Stimulated activated CD4-positive, alpha-beta T cell treated with anti-CD3 and anti-CD28 coated beads, Interleukin-4, amount 100 ng/mL, for 24 hours (primary cell): ENCODE measurements around the gene ASGR2.
A peak's percentile ranks its signal among the peaks of the same experiment; 100 is the strongest.
"Not testable (repeated sequence)": the region's sequence is repeated elsewhere in the genome, so short reads cannot be mapped to it uniquely, and the experiment has no call there.

Experiments used
- DNase-seq: peaks from one replicate; pipeline ENCODE4 v3.0.0-alpha.2; 2020

Gene ASGR2

DNA sequence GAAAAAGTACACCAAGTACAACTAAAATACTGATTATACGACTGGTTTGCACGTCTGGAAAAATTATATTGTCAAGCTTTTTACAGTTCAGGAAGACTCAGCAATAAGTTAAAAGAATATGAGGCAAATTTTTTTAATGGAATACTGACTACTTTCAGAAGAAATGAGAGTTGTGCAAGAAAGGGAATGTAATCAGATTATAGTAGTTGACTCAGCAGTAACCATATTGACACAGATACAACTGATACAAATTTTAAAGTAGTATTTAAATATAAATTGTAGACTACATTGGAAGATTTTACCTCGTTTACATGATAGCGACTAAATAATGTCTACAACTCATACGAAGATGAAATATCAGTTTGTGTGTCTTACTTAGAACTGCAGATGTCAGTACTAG is 16.7 kb downstream of the ASGR2 start:
- no peak for DNase-seq

DNA sequence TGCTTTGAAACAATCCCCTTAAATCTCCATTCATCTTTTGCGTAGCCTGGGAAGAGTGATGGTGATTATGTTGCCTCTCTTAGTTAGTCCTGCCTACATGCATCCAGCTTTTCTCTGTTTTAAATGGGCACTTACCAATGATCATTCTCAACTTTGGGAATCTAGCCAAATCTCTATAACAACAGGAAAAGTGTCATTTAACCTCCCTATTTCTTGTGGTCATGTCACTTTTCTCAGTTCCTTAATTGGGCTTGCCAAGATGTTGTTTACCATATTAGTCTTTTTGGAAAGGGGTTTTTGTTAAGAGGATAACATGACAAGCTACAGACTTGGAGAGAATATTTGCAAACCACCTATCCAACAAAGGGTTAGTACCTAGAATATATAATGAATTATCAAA is 19.0 kb downstream of the ASGR2 start:
- DNase-seq = no peak

DNA sequence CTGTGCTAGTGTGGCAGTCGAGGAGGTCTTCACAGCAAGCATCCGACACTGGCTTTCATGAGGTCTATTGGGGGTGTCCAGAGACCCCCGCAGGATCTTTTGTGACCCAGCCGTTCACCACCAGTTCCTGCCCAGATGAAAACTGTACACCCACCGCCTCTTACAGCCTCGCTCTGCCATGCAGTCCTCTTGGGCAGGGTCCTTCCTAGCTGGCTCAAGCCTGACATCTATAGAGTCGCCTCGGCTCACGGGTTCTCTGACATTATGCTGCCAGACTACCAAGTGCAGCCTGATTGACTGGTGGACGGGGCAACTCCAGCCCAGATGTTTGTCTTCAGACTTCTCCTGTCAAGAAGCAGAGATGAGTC is 20.0 kb downstream of the ASGR2 start:
- DNase-seq = no peak

DNA sequence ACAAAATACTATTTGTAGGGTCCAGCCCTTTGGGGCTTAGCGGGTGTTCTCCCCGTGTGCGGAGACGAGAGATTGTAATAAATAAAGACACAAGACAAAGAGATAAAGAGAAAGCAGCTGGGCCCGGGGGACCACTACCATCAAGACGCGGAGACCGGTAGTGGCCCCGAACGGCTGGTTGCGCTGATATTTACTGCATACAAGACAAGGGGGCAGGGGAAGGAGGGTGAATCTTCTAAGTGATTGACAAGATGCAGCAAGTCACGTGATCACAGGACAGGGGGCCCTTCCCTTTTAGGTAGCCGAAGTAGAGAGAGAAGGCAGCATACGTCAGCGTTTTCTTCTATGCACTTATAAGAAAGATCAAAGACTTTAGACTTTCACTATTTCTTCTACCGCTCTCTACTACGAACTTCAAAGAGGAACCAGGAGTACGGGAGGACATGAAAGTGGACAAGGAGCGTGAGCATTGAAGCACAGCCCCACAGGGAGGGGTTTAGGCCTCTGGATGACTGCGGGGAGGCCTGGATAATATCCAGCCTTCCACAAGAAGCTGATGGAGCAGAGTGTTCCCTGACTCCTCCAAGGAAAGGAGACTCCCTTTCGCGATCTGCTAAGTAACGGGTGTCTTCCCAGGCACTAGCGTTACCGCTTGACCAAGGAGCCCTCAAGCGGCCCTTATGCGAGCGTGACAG is 23.2 kb downstream of the ASGR2 start:
- peak; percentile 23 for DNase-seq

DNA sequence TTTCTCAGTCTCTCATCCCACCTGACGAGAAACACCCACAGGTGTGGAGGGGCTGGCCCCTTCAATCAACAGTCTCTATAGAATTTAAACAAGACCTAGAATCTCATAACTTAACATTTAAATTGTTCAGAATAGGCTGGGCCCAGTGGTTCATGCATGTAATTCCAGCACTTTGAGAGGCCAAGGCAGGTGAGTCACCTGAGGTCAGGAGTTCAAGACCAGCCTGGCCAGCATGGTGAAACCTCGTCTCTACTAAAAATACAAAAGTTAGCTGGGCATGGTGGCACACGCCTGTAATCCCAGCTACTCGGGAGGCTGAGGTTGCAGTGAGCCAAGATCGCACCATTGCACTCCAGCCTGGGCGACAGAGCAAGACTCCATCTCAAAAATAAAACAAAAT is 25.1 kb downstream of the ASGR2 start:
- not testable (repeated sequence) for DNase-seq

DNA sequence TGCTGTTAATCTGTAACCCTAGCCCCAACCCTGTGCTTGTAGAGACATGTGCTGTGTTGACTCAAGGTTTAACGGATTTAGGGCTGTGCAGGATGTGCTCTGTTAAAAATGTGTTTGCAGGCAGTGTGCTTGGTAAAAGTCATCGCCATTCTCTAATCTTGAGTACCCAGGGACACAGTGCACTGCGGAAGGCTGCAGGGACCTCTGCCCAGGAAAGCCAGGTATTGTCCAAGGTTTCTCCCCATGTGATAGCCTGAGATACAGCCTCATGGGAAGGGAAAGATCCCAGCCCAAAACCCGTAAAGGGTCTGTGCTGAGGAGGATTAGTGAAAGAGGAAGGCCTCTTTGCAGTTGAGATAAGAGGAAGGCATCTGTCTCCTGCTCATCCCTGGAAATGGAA is 26.2 kb downstream of the ASGR2 start:
- not testable (repeated sequence) for DNase-seq

DNA sequence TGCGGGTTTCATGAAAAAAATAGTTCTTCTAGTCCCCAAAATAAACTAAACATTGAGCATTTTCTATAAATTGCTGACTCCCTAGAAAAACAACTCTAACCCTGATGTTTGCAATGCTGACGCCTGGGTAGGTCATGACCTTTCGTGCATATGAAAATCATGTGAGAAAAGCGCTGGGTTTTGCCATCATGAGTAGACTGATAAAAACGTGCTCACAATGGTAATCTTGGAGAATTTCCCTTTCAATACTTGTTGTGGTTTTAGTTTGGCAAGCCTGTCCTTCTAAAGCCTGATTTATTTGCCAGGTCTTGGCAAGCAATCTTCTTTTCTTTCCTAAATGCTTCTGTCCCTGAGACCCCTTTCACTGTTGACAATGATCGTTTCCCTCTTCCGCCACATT is 30.5 kb downstream of the ASGR2 start:
- DNase-seq = no peak

DNA sequence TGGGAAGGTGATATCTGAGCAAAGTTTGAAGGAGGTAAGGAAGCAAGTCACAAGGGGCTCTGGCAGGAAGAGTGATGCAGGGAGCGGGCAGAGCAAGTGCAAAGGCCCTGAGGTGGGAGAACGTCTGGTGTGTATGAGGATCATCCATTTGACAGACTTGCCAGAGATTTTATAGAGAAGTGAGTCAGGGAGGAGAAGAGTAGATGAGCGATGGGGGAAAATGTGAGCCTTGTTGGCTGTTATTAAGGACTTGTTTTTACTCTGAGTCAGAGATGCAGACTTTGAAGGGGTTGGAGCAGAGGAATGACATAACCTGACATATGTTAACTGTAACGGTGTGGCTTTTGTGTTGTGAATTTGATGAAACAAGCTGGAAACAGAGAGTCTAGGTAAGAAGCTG is 31.0 kb downstream of the ASGR2 start:
- no peak for DNase-seq

DNA sequence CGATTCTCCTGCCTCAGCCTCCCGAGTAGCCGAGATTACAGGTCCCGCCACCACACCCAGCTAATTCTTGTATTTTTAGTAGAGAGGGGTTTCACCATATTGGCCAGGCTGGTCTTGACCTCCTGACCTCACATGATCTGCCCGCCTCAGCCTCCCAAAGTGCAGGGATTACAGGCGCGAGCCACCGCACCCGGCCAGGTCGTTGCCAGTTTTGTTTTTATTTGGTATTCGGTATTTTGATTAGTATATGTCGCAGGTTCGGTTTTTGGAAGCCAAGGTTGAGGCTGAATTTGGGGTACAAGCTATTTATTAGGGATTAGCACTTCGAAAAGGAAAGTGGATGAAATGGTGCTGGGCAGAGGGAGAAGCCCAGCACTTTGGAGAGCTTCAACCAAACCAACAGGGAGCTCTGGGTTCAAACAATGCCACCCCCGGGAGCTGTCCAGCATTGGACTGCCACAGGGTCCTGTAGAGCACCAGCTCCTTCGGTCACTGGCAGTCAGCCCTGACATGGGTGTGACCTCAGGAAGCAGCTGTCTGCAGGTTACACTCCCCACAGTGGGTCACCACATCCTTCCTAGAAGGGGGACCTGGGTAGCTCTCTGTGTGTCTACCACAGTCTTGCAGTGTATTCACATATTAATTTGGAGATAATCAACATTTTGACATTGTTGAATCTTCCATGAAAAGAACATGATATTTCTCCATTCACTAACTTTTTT is 33.1 kb downstream of the ASGR2 start:
- peak; percentile 6 for DNase-seq

DNA sequence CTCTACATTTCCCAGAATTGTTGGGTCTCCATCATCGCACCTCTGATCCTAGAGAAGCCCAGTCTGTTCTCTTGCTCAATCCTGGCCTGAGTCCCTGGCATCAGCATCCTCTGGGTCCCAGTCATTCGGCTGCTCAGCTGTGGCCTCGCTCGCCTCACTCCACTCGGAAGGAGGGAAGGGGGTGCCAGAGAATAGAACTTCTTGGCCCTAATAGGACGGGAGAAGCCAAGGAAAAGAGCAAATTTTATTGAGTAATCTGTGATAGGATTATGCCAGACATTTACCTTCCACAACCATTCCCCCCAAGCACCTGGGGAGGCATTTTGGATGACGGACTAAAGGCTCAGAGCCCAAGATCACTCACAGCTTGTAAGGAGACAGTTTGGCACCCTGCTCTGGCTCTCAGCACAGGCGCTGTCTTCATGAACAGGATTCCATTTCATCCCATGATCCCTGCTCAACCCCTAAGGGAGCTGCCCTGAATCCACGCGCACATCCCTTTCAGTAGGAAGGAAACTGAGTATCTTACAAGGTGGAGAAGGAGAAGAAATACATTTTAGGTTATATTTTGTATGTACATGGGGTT is 34.1 kb downstream of the ASGR2 start:
- no peak for DNase-seq

DNA sequence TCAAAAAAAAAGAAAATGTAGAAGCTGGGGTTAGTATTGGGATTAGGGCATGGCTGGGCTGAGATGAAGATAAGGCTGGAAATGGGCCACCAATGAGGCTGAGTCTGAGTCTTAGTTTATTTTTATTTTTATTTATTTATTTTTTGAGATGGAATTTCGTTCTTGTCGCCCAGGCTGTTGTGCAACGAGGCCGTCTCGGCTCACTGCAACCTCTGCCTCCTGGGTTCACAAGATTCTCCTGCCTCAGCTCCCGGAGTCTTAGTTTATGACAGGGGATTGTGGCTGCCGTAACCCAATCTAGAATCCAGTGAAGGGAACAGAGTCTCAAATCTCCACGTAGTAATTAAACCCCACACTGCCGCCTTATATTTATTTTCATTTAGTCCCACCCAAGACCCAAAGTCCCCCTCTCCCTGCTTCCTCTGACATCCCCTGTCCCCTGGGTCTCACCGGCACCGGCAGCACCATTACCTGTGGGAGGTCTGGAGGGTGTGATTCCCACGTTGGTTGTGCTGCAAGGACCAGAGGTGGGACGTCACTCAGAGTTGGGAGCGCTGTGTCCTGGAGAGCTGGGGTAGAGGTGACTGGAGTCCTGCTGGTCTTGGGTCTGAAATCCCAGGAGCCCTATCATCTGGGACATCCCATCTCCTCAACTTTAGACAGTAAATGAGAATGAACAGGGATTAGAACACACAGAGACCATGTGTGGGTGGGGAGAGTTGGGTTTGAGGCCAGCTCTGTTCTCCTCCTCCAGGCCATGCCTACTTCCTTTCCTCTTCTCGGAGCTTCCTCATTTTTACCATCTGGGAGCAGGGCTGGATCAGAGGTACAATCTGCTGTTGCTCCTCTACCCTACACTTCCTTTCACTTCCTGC is 34.8 kb downstream of the ASGR2 start, which contains the start of gene CLEC10A:
Gene CLEC10A (minus strand): TSS at position 671 of the 875 bp plus-strand sequence. CDS start 1,439 bp downstream, outside the sequence.
- no peak for DNase-seq

DNA sequence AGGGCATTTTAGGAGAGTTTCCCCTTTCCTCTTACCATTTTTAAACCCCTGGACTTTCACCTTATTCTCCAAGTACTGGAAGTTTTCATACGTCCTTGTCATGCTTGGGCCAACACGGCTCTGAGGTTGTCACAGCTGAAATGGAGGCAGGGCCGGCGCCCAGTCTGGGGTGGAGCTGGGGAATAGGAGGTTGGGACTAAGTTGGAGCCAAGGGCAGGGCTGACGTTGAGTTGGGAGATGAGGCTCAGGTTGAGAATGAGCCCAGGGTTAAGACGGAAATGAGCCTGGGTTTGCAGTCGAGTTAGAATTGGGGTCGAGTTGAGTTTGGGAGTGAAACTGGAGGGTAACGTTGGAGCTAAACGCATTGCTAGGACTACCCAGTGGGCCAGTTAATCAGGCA is 35.9 kb downstream of the ASGR2 start:
- DNase-seq = no peak

DNA sequence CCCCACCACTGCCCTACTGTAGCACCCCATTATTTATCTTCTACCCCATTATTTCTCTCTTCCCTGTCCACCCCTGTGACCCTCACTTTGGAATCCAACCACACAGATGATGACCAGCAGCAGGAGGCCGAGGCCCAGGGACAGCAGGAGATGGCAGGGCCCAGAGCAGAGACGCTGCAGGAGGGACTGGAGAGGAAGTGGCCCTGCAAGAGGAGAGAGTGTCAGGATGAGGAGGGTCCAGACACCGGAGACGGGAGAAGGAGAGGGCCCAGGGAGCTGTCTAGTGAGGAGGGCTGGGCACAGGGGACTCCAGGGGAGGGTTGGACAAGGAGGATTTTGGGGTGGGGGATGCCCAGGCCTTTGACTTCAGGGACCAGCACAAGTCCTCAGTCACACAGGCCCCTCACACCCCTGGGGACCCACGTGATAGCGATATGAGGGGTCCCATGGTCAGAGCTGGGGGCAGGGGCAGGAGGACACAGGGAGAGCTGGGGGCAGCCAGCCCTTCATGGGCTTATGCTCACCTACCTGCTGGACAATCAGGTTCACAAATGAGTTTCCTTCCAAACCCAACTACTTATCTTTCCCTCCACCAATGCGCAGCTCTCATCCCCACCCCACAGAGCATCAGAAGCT is 36.6 kb downstream of the ASGR2 start:
- no peak for DNase-seq

DNA sequence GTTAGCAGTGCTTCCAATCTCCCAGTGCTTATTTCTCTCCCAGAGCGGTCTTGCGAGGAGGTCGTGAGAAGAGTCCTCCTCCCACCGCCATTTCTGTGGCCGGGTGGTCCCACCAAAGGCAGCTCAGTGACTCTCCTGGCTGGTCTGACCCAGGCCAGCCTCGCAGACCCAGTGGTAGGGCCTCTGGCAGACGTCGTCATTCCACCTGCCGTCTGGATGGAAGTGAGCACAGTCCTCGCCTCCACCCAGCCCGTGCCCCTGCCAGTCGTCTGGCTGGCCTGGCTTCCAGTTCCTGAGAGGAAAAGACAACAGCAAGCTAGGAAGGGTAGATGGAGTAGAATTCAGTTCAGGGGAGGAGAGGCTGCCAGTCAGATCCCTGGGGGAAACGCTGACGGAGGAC is 39.7 kb downstream of the ASGR2 start:
- DNase-seq = no peak

DNA sequence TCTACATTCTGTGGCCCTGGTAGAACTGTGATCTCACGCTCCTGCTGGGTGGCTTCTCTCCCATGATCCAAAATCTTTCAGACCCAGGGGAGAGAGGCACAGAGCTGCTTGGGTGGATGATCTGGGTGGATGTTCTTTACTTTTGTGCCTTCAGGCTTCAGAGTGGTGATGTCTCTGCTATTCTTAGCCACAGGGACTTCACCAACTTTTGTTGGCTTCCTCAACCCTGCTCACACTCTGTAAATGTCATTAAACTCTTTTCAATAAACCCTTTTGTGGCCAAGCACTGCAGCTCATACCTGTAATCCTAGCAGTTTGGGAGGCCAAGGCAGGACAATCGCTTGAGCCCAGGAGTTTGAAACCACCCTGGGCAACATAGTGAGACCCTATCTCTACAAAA is 42.2 kb downstream of the ASGR2 start:
- DNase-seq = no peak

DNA sequence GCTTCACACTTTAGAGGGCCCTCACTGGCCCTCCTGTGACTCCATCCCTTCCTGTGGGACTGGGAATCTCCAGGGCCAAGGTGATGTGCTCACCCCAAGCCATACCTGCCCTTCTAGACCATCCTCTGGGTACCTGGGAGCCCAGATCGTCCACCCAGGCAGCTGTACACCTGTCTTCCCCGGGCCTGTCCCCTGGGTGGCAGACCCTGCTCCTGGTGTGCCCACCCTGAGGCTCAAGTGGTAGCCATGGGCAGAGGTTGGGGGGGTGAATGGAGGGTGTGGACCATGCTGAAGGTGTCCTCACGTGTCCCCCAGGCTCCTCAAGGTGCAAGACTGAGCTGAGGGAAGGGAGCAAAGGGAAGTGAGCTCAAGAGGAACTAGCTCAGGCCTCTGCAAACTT is 43.9 kb downstream of the ASGR2 start:
- no peak for DNase-seq

DNA sequence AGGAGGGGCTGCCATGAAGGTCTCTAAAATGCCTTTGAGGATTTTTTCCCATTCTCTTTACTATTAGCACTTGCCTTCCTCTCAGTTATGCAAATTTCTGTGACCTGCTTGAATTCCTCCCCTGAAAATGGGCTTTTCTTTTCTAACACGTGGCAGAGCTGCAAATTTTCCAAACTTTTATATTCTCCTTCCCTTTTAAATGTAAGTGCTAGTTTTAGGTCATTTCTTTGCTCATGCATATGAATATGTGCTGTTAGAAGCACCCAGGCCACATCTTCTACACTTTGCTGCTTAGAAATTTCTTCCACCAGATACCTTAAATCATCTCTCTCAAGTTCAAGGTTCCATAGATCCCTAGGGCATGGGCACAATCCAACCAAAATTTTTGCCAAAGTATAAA is 46.4 kb downstream of the ASGR2 start:
- DNase-seq = no peak

DNA sequence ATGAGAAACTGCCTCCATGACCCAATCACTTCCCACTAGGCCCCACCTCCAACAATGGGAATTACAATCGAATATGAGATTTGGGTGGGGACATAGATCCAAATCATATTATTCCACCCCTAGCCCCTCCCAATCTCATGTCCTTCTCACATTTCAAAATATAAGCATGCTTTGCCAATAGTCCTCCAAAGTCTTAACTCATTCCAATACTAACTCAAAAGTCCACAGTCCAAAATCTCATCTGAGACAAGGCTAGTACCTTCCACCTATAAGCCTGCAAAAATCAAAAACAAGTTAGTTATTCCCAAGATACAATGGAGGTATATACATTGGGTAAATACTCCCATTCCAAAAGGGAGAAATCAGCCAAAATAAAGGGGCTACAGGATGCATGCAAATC is 47.4 kb downstream of the ASGR2 start:
- DNase-seq = no peak

DNA sequence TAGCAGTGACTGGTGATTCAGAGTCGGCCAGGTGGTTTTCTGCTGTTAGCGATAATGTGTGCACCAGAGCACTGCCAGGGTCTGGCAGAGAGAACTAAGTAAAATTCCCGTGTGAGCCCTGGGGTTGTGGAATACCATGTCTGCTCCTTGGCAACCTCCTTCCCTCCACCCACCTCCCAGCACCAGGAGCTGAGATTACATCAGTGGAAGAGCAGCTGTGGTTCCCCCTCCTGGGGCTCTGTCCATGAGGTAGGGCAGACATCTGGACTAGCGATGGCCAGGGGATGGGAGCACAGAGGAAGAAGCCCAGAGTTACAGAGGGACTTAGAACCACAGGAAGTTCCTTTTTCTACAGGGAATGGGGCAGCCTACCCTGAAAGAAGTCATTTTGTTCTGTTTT is 50.4 kb downstream of the ASGR2 start:
- DNase-seq = no peak

DNA sequence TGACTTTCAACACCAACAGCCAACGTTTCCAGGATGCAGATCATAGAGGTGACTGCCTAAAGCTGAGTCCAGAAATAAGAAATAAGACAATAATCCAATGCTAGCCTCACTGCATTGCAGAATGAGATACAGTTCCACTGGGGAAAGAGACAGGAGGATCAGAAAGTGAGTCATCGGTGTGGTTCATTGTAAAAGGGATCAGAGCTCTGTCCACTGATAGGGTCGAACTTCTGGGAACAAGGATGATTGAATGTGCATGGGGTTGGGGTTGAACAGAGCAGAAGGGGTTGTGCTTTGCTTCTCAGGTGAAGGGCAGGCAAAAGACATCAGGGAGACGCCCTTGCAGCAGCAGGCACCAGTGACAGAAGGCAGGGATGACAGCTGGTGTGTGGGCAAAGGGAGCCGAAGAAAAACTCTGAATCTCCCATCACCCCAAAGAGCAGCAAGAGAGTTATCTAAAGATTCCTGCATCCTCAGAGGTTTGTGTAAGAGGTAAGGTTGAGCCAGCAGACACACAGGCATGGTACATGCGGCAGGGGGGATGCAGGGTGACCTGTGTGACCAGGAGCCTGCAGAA is 51.0 kb downstream of the ASGR2 start:
- DNase-seq = no peak

DNA sequence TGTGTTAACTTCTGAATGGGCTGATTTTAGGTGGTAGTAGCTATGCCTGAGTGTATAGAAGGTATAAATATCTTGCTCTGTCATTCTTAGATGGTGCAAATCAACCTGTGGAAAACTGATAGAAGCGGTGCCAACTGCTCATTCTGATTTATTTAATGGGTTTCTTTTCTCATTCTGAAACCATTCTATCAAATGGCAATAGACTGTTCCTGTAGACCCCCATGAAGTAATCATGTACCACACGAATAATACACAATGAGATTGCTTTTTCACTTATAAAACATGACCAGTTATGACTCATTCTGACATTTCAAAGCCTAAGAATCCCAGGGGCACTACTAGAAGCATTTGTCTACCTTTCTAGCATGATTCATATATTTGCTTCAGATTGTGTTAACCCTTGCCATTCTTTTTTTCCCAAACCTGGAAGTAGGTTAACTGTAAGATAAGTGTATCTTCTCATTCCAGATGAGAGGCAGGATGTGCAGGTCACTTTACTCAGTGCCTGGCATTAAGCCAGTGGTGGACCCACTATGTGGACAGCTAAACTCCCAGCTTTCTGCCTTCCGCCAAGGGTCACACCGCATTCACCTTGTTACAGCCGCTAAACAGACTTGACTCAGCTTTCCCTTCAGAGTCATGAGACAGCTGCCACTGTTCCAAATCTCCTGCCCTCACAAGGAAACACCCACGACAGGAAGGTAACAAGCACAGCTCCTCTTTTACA is 54.3 kb downstream of the ASGR2 start:
- peak; percentile 70 for DNase-seq
